Stimulated activated CD8-positive, alpha-beta memory T cell treated with anti-CD3 and anti-CD28 coated beads, Interleukin-7, amount 100 ng/mL, for 24 hours (primary cell): Measurements from ENCODE around the gene FGFRL1.

Source experiments
- DNase-seq: peaks from one replicate; pipeline ENCODE4 v3.0.0-alpha.2; 2020; ENCODE audit warnings: low read depth

FGFRL1 gene

DNA sequence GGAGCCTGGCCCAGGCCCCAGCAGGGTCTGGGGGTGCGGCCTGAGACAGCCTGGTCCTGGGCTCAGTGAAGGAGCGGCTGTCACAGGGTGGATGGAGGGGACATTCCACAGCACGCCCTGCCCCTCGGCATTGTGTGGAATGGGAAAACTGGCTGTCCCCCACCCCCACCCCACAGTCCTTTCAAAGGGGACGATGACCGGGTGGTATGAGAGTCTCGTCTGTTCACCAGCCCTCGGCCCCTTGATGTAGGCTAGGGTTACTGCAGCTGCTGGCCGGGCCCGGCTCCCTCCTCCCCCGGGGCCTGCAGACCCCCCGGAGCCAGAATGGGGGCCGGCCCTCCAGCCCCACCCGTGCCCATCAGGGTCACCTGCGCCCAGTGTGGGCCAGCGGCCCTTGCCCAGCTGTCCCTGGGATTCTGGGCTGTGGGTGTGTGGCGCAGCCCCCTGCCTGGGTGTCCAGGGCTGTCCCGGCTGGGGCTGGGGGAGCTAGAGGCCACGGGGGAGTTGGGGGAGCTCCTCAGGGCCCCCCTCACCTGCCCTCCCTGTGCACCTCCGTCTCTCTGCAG lies 11.7 kb downstream of the FGFRL1 start:
- no peak for DNase-seq

DNA sequence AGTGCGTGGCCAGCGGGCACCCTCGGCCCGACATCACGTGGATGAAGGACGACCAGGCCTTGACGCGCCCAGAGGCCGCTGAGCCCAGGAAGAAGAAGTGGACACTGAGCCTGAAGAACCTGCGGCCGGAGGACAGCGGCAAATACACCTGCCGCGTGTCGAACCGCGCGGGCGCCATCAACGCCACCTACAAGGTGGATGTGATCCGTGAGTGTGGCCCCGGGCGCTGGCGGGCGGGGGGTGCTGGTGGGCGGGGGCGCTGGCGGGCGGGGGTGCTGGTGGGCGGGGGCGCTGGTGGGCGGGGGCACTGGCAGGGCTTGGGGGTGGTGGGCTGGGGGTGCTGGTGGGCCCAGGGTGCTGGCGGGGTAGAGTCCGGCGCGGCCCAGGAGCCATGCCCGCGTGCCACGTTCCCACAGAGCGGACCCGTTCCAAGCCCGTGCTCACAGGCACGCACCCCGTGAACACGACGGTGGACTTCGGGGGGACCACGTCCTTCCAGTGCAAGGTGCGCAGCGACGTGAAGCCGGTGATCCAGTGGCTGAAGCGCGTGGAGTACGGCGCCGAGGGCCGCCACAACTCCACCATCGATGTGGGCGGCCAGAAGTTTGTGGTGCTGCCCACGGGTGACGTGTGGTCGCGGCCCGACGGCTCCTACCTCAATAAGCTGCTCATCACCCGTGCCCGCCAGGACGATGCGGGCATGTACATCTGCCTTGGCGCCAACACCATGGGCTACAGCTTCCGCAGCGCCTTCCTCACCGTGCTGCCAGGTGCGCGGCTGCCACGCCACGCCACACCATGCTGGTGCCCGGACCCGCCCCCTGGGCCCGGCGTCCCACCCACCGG lies 12.7 kb downstream of the FGFRL1 start:
- DNase-seq = no peak

GRCh38 chr4:1024882-1025545 lies 13.6 kb downstream of the FGFRL1 start:
- DNase-seq = no peak

DNA sequence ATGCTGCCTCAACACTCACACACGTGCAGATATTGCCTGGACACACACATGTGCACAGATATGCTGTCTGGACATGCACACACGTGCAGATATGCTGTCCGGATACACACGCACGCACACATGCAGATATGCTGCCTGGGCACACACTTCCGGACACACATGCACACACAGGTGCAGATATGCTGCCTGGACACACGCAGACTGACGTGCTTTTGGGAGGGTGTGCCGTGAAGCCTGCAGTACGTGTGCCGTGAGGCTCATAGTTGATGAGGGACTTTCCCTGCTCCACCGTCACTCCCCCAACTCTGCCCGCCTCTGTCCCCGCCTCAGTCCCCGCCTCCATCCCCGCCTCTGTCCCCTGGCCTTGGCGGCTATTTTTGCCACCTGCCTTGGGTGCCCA lies 14.7 kb downstream of the FGFRL1 start:
- no peak for DNase-seq

DNA sequence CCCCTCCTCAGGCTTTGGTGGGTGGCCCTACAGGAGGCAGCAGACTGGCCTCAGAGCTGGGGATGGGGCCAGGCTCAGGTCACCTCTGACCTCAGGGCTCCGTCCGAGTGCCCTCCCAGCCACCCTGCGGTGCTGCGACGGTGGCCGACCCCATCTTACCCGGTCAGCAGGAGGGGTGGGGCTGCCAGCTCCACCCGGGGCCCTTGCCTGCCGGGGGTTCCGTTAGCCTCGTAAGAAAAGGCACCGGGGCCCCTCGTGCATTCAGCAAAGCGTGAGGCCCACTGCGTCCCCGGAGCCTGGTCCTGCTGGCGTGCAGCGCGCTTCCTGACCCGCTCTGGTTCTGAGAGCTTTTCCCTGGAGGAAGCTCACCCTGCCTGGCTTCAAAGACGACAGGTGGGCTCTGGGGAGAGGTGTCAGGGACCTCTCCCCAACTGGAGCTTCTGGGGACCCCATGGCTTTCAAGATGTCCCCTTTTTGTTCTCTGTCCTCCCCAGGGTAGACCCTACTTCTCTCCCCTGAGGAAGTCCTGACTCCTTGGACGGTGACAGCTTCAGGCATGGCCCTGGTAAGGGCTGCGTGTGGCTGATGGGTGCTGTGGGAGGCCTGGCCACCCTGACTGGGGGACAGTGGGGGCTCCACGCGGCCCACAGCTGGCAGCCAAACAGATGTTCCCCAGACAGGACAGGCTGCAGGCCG lies 15.9 kb downstream of the FGFRL1 start:
- DNase-seq = no peak

DNA sequence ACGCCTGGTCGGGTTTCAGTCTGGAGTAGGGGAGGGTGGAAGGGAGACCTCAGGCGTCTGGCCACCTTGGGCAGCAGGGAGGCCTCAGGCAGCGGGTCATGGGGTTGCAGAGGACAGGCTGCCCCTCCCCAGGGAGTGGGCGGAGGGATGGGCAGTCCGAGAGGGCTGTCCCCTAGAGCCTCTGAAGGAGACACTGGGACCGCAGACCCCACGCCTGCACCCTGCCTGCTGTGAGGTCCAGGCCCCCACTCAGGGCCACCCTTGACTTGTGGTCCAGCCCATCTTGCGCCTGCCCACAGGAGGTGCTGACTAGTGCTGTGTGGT lies 16.5 kb downstream of the FGFRL1 start:
- DNase-seq = no peak

DNA sequence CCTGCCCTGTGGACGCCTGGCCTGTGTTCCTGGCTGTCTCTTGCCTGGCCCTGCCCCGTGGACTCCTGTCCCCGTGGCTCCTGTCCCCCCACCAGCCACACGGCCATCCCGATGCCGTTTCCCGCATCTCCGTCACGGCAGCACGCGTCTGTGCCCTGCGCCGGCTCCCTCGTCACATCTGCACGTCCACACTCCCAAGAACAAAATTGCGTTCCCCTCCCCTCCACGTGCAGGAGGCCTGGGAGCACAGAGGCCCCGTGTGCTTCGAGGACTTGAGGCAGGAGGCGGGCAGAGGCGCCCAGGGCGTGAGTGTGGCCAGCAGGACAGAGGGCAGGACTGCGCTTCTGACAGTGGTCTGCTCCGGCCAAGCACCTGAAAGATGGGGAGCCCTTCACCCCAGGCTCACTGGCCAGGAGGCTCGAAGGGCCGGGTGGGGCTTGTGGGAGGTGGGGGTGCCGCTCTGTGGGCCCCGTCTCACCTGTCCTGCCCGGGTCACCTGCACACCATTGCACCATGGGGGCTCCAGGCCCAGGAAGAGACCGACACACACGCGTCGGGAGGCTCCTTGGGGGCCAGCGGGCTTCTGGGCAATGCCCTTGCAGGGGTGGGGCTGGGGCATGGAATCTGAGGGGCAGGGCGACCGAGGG lies 17.3 kb downstream of the FGFRL1 start:
- no peak for DNase-seq

DNA sequence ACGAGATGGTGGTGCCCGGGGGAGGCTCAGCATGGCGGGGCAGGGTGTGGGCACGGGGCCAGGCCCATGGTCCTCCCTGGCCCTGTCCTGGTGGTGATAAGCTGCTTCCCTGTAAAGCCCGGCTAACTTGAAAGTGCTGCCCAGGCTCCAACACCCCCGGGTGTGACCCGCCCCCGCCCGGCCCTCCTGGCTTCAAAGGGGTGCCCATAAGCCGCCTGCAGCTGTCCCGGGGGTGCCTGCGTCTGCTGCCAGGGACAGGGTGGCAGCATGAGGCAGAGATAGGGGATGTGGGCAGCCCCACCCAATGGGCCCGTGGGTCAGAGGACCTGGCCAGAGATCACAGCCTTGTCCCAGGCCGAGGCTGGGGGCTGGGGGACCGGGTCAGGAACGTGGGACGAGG lies 18.1 kb downstream of the FGFRL1 start:
- DNase-seq = no peak

GRCh38 chr4:1030031-1030430 lies 18.6 kb downstream of the FGFRL1 start:
- DNase-seq = no peak

DNA sequence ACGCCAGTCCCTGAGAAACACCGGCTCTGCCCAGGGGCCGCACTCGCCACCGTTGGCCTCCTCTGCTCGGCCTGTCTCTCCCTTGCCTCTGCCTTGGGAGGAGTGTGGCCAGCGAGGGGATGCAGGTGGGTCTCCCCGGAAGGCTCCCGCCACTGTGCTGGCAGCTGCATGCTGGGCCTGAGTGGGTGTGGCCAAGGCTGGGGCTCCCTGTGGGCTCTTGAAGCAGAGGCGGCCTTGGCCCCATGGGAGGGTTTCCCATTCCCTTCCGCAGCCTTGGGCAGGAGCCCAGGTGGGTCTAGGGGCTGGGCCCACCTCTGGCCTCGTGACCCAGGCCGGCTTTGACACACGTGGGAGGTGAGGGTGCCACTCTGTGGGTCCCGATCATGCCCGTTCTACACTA lies 19.1 kb downstream of the FGFRL1 start:
- DNase-seq = no peak

DNA sequence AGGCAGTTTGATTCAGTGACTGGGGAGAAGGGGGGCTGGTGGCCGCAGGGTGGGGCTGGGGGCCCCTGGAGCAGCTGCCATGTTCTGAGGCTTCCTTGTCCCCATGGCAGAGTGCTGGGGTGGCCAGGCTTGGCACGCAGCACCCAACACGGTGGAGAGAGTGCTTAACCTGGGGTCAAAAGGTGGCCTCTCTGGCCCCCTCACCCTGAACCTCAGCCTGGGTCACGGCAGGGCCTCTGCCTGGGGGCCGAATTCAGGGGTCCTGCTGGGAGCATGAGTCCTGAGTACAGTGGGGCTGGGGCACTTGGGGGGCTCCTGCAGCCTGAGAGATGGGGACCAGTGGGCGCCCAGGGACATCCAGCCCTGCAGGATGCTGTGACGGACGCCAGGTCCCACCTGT lies 19.9 kb downstream of the FGFRL1 start:
- no peak for DNase-seq

GRCh38 chr4:1031956-1032795 lies 20.8 kb downstream of the FGFRL1 start:
- no peak for DNase-seq

GRCh38 chr4:1032861-1033260 lies 21.4 kb downstream of the FGFRL1 start:
- no peak for DNase-seq

DNA sequence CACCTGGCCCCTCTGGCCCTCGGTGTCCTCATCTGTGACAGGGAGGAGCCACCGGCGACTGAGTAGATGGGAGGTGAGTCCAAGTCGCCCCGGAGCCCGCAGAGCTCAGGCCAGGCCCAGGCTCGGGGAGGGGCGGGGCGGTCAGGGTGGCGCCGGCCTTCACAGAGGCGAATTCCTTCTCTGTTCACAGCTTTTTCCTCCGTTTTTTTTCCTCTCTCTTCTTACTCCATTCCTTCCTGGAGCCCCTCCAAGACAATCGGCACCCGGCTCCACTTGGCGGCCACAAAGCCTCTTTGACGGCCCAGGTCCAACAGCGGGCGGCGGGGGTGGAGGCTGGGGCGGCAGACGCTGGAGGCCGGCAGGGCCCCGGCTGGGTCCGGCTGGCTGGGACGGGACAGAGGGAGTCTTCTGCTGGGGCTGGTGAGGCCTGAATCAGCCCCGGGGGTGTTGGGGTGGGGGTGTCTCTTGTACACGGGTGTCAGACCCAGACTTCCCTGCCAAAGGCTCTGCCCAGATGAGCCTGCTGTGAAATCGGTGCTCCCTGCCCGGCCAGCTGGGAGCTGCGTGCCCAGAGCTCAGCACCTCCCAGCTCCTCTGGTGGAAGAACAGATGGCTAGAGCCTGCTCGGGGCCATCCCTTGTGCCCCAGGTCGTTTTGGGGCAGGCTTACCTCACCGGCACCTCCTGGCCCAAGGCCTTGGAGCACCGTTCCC lies 22.6 kb downstream of the FGFRL1 start:
- DNase-seq = no peak

DNA sequence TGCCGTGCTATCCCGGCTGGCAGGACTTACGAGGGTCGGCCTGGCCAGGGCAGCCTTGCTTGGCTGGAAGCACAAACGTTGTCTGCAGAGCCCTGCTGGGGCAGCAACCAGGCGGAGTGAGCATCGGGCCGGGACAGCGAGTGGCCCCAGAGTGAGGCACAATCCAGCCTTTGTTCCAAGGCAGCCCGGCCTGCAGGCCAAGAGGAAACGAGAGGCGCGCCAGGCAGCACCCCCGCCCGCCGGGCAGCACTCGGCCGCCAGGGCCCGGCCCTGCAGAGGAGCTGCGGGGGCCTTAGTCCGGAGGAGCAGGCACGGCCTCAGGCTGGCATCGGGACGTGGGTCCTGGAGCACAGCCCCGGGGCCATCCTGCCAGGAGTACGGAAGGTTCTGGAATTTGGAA lies 24.1 kb downstream of the FGFRL1 start:
- DNase-seq = no peak

DNA sequence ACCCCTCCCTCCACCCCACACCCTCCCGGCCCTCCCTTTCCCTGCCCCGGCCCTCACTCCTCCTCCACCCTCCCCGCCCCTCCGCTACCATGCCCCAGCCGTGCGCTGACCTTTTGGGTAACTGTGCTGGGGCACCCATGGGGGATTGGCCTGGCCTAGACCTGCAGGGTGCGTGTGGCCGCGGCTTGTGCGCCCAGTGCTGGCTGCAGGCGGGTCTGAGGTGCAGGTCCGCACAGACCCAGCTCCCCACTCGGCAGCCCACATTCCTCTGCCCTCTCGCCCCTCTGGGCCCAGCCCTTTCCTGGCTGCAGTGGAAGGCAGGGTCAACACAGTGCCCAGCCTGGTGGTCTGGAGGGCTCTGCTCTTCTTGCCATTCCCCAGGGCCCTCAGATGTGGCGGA lies 24.7 kb downstream of the FGFRL1 start:
- no peak for DNase-seq

GRCh38 chr4:1036976-1037810 lies 25.8 kb downstream of the FGFRL1 start:
- DNase-seq = no peak

- DNase-seq = no peak
These were observed 27.6 kb downstream of the FGFRL1 start for GRCh38 chr4:1038948-1039492.

- no peak for DNase-seq
These were observed 28.3 kb downstream of the FGFRL1 start for GRCh38 chr4:1039493-1040343.
